GM12891 (cell line): ENCODE results near the gene NAV2.

ENCODE experiments used
- POLR2A ChIP-seq: IDR thresholded peaks from 2 replicates; pipeline ENCODE4 v1.6.1; 2011; ENCODE audit warnings: low read depth, low read length, control low read depth
- POLR2AphosphoS5 ChIP-seq: IDR thresholded peaks from 2 replicates; pipeline ENCODE4 v1.6.1; 2011; ENCODE audit warnings: low read depth, low read length, control low read depth
- SPI1 ChIP-seq: IDR thresholded peaks from 2 replicates; pipeline ENCODE4 v1.6.1; 2011; ENCODE audit warnings: low read depth, low read length, control low read depth
- TAF1 ChIP-seq: IDR thresholded peaks from 2 replicates; pipeline ENCODE4 v1.6.1; 2011; ENCODE audit warnings: low read depth, low read length, control low read depth

DNA sequence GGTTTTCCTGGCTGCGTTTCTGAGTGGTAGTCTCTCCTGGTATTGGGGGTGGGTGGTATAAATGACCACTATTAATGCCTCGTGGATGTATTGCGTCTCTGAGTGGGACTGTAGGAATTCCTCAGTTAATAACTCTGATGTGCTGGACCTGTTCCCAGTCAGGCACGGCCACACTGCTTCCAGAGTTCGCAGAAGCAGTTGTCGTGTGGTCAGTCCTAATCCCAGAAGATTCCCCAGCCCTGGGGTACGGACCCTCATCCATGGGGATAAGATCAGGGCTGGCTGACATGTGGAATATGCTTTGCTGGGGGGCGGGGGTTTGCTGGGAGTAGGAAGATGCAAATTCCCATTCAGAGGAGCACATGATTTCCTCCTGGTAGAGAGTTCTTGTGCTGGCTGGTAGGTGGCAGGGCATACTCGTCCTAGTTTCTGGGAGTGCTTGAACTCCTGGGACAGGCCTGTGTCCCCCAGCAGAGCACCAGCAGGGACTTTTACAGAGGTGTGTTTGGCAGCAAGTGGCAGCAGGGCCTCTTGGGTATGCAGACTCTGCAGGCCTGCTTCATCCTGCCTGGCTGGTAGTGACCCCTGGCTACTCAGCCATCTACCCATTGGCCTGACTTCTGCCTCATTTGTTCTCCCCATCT lies 157.4 kb downstream of the NAV2 start:
- TF ChIP-seq POLR2AphosphoS5 (no peak), POLR2A (no peak), TAF1 (no peak), SPI1 (no peak)
